ENCODE results near the gene RANGAP1. TPM values are rescaled to one million over a fixed set of nuclear protein-coding genes. Genes with fewer than 3 reads are reported as not detected.
A peak's percentile ranks its signal among the peaks of the same experiment; 100 is the strongest.

RANGAP1 gene
- total and polyA plus RNA-seq, 2 of the 8 experiments (the other 6 are each of a cell fraction or from before 2014, with no cell fraction given) = 121 to 171 TPM

DNA sequence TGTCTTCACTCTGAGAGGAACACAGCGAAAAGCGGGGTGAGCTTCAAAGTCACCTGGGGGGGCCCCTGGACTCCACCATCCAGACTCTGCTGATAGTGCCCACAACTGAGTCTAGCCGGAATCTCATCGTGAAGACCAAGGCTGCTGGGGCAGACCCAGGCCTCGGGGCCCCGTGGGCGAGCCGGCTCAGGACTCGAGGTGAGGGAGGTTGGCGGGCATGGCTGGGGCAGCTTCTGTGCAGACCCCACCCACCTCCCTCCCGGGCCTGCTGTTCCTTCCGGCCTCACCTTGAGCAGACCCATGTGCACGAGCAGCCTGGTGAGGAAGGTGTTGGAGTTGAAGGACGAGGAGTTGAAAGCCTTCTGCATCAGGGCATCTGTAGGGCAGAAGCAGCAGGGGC lies 36.5 kb downstream of the RANGAP1 start:
- Histone ChIP-seq H3K4ac (replicated peaks; ENCODE audit: insufficient read length, low read depth, low read length) (no peak overlapping the region), H3K18ac (ENCODE audit: extremely low read depth, low read length) (no peak overlapping the region), H2BK20ac (ENCODE audit: low read length) (no peak overlapping the region), H2BK12ac (ENCODE audit: low read depth, low read length) (no peak overlapping the region), H4K8ac (ENCODE audit: extremely low read depth, insufficient read depth, low read length) (no peak overlapping the region), H4K20me1 (replicated peaks in 1 of 2; ENCODE audit: control insufficient read depth in 1 of 2, insufficient read depth in 2 of 2, low read length in 2 of 2) (peaks cover 0 to 21% of the 10 kb centered on the region in 2 experiments), H2AFZ (ENCODE audit: low read length) (no peak overlapping the region), H4K5ac (ENCODE audit: insufficient read length, low read depth, low read length) (no peak overlapping the region), H3K79me1 (ENCODE audit: low read depth, low read length) (no peaks in the 10 kb centered on the region), H3K56ac (replicated peaks; ENCODE audit: insufficient read length, low read depth, low read length) (no peak overlapping the region), H3K36me3 (ENCODE audit: control insufficient read depth in 2 of 4, insufficient read depth in 4 of 4, low read length in 3 of 4) (peaks cover 46 to 78% (median 68%) of the 10 kb centered on the region in 4 experiments), H3K27ac (ENCODE audit: low read depth, low read length) (no peak overlapping the region), H2AK5ac (ENCODE audit: low read depth, low read length) (no peak overlapping the region), H3K23ac (ENCODE audit: insufficient read length) (no peak overlapping the region), H3K4me1 (replicated peaks in 1 of 4; ENCODE audit: control insufficient read depth in 3 of 4, insufficient read depth in 4 of 4, low read length in 3 of 4) (peaks cover 0 to 1% (median 0%) of the 10 kb centered on the region in 4 experiments; a peak in 3 of 7 replicates), H3K27me3 (replicated peaks in 1 of 4; ENCODE audit: control insufficient read depth in 3 of 4, extremely low read depth in 1 of 4, insufficient read depth in 3 of 4, low read length in 3 of 4) (no peaks in the 10 kb centered on the region), H3K4me2 (ENCODE audit: insufficient read depth in 1 of 2, low read depth in 2 of 2, low read length in 2 of 2) (no peak overlapping the region), H3K14ac (ENCODE audit: insufficient read length) (no peak overlapping the region), H2BK120ac (replicated peaks; ENCODE audit: low read depth, low read length) (no peak overlapping the region), H3K4me3 (ENCODE audit: extremely low read depth in 1 of 4, insufficient read depth in 2 of 4, low read depth in 3 of 4, low read length in 4 of 4) (no peak overlapping the region), H2BK15ac (ENCODE audit: low read length) (no peak overlapping the region), H4K91ac (replicated peaks; ENCODE audit: insufficient read length, low read length) (no peak overlapping the region), H3K9ac (replicated peaks in 1 of 4; ENCODE audit: extremely low read depth in 1 of 4, low read depth in 3 of 4, low read length in 3 of 4) (no peak overlapping the region), H3K23me2 (ENCODE audit: low read depth, low read length) (no peaks in the 10 kb centered on the region), H2BK5ac (ENCODE audit: low read depth, low read length) (peak overlapping the region; percentile 24; the same call in 1 of the 2 replicates), H3K9me3 (ENCODE audit: insufficient read depth in 2 of 2, low read depth in 1 of 2, low read length in 1 of 2) (no peaks in the 10 kb centered on the region), H3K79me2 (ENCODE audit: control insufficient read depth in 1 of 2, insufficient read depth in 2 of 2, low read length in 2 of 2) (no peaks in the 10 kb centered on the region)
- POLR2A ChIA-PET (ENCODE audit: partially characterized antibody) = interaction anchor here (1.9 to 6.9 kb wide), 2 partner anchors 15 to 25 kb away, joined by 4 to 26 read pairs; no protein-coding TSS in a partner anchor
- FAIRE-seq (no peak), DNase-seq (ENCODE audit: low read depth in 1 of 2, low spot score in 2 of 2) (no peak)
- CTCF ChIA-PET (ENCODE audit: partially characterized antibody) = interaction anchor here (4.4 kb wide), 1 partner anchor 12 kb away, joined by 23 read pairs; no protein-coding TSS in a partner anchor
- 94% methylated on average over 14 of the region's 14 CpGs; no CpG with 5 or more reads in 1 of the 2 experiments for WGBS, 2 experiments (ENCODE audit: extremely low coverage in 1 of 2, insufficient coverage in 1 of 2, insufficient read length in 1 of 2, insufficient replicate concordance in 2 of 2, low coverage in 1 of 2, low lambda C conversion rate in 2 of 2, missing lambda C conversion rate in 1 of 2)
- TF ChIP-seq RXRA (IDR thresholded peaks at IDR 0.05; ENCODE audit: insufficient read depth, low read depth, low read length) (no peak), CREB1 (IDR thresholded peaks at IDR 0.05) (no peak), EGR1 (IDR thresholded peaks at IDR 0.05; ENCODE audit: borderline replicate concordance, low read depth, low read length) (no peak), CEBPB (IDR thresholded peaks at IDR 0.05; ENCODE audit: low read depth, low read length) (no peak), KDM5A (IDR thresholded peaks at IDR 0.05; ENCODE audit: low read length) (no peak), BRCA1 (IDR thresholded peaks at IDR 0.05; ENCODE audit: low read depth, low read length) (no peak), SUZ12 (IDR thresholded peaks at IDR 0.05; ENCODE audit: low read length) (no peak), RFX5 (IDR thresholded peaks at IDR 0.05; ENCODE audit: borderline replicate concordance, low read depth, low read length) (no peak), TCF12 (IDR thresholded peaks at IDR 0.05; ENCODE audit: low read depth, low read length) (no peak), MAFK (IDR thresholded peaks at IDR 0.05; ENCODE audit: low read depth, low read length) (no peak)
- TF ChIP-seq, protein P1, sequence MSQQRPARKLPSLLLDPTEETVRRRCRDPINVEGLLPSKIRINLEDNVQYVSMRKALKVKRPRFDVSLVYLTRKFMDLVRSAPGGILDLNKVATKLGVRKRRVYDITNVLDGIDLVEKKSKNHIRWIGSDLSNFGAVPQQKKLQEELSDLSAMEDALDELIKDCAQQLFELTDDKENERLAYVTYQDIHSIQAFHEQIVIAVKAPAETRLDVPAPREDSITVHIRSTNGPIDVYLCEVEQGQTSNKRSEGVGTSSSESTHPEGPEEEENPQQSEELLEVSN (IDR thresholded peaks at IDR 0.05) = no peak
- TF ChIP-seq, protein P2, sequence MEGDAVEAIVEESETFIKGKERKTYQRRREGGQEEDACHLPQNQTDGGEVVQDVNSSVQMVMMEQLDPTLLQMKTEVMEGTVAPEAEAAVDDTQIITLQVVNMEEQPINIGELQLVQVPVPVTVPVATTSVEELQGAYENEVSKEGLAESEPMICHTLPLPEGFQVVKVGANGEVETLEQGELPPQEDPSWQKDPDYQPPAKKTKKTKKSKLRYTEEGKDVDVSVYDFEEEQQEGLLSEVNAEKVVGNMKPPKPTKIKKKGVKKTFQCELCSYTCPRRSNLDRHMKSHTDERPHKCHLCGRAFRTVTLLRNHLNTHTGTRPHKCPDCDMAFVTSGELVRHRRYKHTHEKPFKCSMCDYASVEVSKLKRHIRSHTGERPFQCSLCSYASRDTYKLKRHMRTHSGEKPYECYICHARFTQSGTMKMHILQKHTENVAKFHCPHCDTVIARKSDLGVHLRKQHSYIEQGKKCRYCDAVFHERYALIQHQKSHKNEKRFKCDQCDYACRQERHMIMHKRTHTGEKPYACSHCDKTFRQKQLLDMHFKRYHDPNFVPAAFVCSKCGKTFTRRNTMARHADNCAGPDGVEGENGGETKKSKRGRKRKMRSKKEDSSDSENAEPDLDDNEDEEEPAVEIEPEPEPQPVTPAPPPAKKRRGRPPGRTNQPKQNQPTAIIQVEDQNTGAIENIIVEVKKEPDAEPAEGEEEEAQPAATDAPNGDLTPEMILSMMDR (IDR thresholded peaks at IDR 0.05; ENCODE audit: control extremely low read depth in 1 of 3, insufficient read depth in 1 of 3, low read depth in 1 of 3, low read length in 3 of 3) = no peak
